GM12865 (cell line): ENCODE data around the gene DLG2.

Experiments used
- DNase-seq: peaks from one replicate; pipeline ENCODE4 v3.0.0; 2010; ENCODE audit warnings: low read depth
- H3K4me3 ChIP-seq: 2 replicates; pipeline ENCODE4 v1.5.1; 2011; ENCODE audit warnings: mild to moderate bottlenecking, low read depth, low read length, control low read depth
- CTCF ChIP-seq: IDR thresholded peaks from 2 replicates; pipeline ENCODE4 v1.5.1; 2011; ENCODE audit warnings: low read length, control low read depth, low read depth, inconsistent platforms; ENCODE audit not compliant: insufficient read depth; ENCODE audit errors: missing control alignments

The DLG2 gene

DNA sequence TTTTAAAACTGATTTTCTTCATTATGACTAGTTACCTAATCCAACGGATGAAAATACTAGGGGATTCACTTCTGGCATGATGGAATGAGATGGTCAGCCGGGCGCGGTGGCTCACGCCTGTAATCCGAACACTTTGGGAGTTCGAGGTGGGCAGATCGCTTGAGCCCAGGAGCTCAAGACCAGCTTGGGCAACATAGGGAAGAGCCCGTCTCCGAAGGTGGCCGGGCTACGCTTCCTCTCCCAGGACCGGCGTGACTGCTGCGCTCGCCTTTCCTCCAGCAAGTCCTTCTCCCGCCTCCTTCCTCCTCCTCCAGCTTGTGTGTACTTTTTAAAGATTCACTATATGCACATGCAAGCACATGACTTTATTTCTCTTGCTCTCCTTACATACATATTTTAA, 1835.6 kb downstream of the DLG2 start:
- TF ChIP-seq CTCF, result no peak
- no peak for DNase-seq
- no peak overlapping the region for H3K4me3 ChIP-seq

GRCh38 chr11:83785942-83786341, 1841.2 kb downstream of the DLG2 start:
- no peak for DNase-seq
- no peak for TF ChIP-seq CTCF

GRCh38 chr11:83784419-83784818, 1842.7 kb downstream of the DLG2 start:
- H3K4me3 ChIP-seq, result no peak overlapping the region
- no peak for DNase-seq
- no peak for TF ChIP-seq CTCF

More at GRCh38 chr11:83785942-83786341, 1841.2 kb downstream of the DLG2 start:
- no peak overlapping the region for H3K4me3 ChIP-seq

- TF ChIP-seq CTCF, result no peak
- H3K4me3 ChIP-seq, result no peak overlapping the region
- no peak for DNase-seq
Measured at GRCh38 chr11:83782329-83782728, 1844.8 kb downstream of the DLG2 start.

DNA sequence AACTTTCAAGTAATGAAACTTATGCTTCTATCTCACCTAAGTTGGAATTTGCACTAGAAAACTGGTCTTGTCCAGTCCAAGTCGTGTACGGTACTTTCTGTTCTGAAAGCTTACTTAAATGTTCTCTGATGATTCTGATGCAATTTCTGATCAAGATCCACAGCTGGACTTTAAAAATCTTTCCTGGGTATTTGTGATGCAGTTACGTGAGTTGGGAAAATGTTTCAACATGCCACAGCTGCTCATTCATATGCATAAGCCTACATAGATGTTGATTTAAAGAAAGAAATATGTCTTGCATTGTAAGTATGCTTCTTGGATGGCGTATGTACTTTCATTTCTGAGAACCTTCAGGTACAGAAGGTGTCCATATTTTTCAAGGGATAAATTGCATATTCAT, 1847.3 kb downstream of the DLG2 start:
- no peak overlapping the region for H3K4me3 ChIP-seq
- DNase-seq, result no peak
- no peak for TF ChIP-seq CTCF

GRCh38 chr11:83778596-83778995, 1848.5 kb downstream of the DLG2 start:
- TF ChIP-seq CTCF, result no peak
- DNase-seq, result no peak
- H3K4me3 ChIP-seq, result no peak overlapping the region
